ENCODE data around the gene CBX7. TPM values are rescaled to one million over a fixed set of nuclear protein-coding genes. Genes with fewer than 3 reads are reported as not detected.

CBX7 gene
- polyA plus RNA-seq, 2 of the 4 experiments (the other 2 are of a cell fraction) = 0.79 to 2.5 TPM

GRCh38 chr22:39155421-39155820, 2.9 kb upstream of the CBX7 start:
- Histone ChIP-seq H3K9me3 (no peaks in the 10 kb centered on the region), H3K4me2 (no peak overlapping the region), H3K4me3 (no peak overlapping the region), H3K27ac (no peak overlapping the region), H3K4me1 (peaks cover 10% of the 10 kb centered on the region; the same call in 1 of the 3 replicates)
- DNase-seq (ENCODE audit: low read depth in 1 of 2, low spot score in 1 of 2) (no peak), ATAC-seq (no peak), FAIRE-seq (no peak)
- WGBS (ENCODE audit: missing lambda C conversion rate) = 66% methylated on average over 18 of the region's 18 CpGs
- TF ChIP-seq HEYL (CRISPR knock-in tag; IDR thresholded peaks at IDR 0.05) (no peak), CBX2 (IDR thresholded peaks at IDR 0.05; ENCODE audit: borderline replicate concordance, low read depth) (no peak), SREBF2 (IDR thresholded peaks at IDR 0.05) (no peak), HOXB13 (CRISPR knock-in tag; IDR thresholded peaks at IDR 0.05; ENCODE audit: low read depth) (no peak), MAX (IDR thresholded peaks at IDR 0.05) (no peak), RNF2 (IDR thresholded peaks at IDR 0.05; ENCODE audit: borderline replicate concordance, low read depth) (no peak), ATOH8 (CRISPR knock-in tag; IDR thresholded peaks at IDR 0.05; ENCODE audit: low read depth) (no peak), POLR2AphosphoS2 (conservative IDR thresholded peaks at IDR 0.05; ENCODE audit: low read length) (no peak), HOXB5 (CRISPR knock-in tag; IDR thresholded peaks at IDR 0.05) (no peak), ZNF302 (CRISPR knock-in tag; IDR thresholded peaks at IDR 0.05) (no peak), KDM1A (IDR thresholded peaks at IDR 0.05; ENCODE audit: low read depth) (no peak), CHD4 (IDR thresholded peaks at IDR 0.05; ENCODE audit: borderline replicate concordance) (no peak)
- ChIA-PET CTCF (interaction anchor here (0.9 to 2.0 kb wide), 5 partner anchors 8 to 188 kb away, joined by 3 to 6 read pairs (median 5); no protein-coding TSS in a partner anchor), POLR2A (no interaction called here)

- CTCF ChIA-PET = no interaction called here
- 65% methylated on average over 23 of the region's 43 CpGs for WGBS (ENCODE audit: missing lambda C conversion rate)
These were observed 789 bp upstream of the CBX7 start for GRCh38 chr22:39153220-39153717.

More at GRCh38 chr22:39153220-39153717, 789 bp upstream of the CBX7 start:
- TF ChIP-seq PHF8 (IDR thresholded peaks at IDR 0.05; ENCODE audit: borderline replicate concordance, low read depth) (no peak), REST (IDR thresholded peaks at IDR 0.05) (no peak), FOSB (CRISPR knock-in tag; IDR thresholded peaks at IDR 0.05) (no peak), HDAC2 (IDR thresholded peaks at IDR 0.05) (no peak), HMGXB4 (CRISPR knock-in tag; IDR thresholded peaks at IDR 0.05; ENCODE audit: borderline replicate concordance) (no peak), FOSL2 (IDR thresholded peaks at IDR 0.05) (no peak), FOSL2 (CRISPR knock-in tag; IDR thresholded peaks at IDR 0.05) (no peak), EHF (CRISPR knock-in tag; IDR thresholded peaks at IDR 0.05) (no peak), TP53 (CRISPR knock-in tag; IDR thresholded peaks at IDR 0.05) (no peak), CHD2 (IDR thresholded peaks at IDR 0.05; ENCODE audit: low read length, partially characterized antibody) (no peak), RNF2 (IDR thresholded peaks at IDR 0.05; ENCODE audit: borderline replicate concordance, low read depth) (no peak), TFCP2L1 (CRISPR knock-in tag; IDR thresholded peaks at IDR 0.05) (no peak), EP300 (IDR thresholded peaks at IDR 0.05) (no peak), HOXB13 (CRISPR knock-in tag; IDR thresholded peaks at IDR 0.05; ENCODE audit: low read depth) (no peak), NPAS2 (CRISPR knock-in tag; IDR thresholded peaks at IDR 0.05; ENCODE audit: borderline replicate concordance) (no peak), EHMT2 (IDR thresholded peaks at IDR 0.05; ENCODE audit: low read depth) (no peak), MAFK (IDR thresholded peaks at IDR 0.05; ENCODE audit: partially characterized antibody) (no peak)
- peaks cover 10% of the 10 kb centered on the region; the same call in 1 of the 3 replicates for H3K4me1 ChIP-seq
- H3K27ac ChIP-seq = peak overlapping the region; percentile 71 to 87
- ATAC-seq (no peak; a peak in 1 of 6 replicates), DNase-seq (ENCODE audit: low read depth in 1 of 2, low spot score in 1 of 2) (no peak), FAIRE-seq (no peak)
- POLR2A ChIA-PET = interaction anchor here (1.0 to 1.8 kb wide), 3 partner anchors 156 to 367 kb away, joined by 3 to 14 read pairs (median 3); partner anchors contain the start of genes ATF4 and RPL3
- no peaks in the 10 kb centered on the region for H3K9me3 ChIP-seq
- peak overlapping the region; percentile 73 for H3K4me2 ChIP-seq
- H3K4me3 ChIP-seq = peak overlapping the region; percentile 51
